GM23248 (cell line): ENCODE measurements around the gene MACROH2A2. TPM values are rescaled to one million over a fixed set of nuclear protein-coding genes. Genes with fewer than 3 reads are reported as not detected.
A peak's percentile ranks its signal among the peaks of the same experiment; 100 is the strongest.

ENCODE experiments used
- DNase-seq: peaks from one replicate; pipeline ENCODE4 v3.0.0-alpha.2; 2015
- H2AFZ ChIP-seq: fragments of 200-600 bp; sonication (generic); 2 replicates; pipeline ENCODE4 v1.6.1; 2016; ENCODE audit warnings: antibody characterized with exemption
- H3F3A ChIP-seq: fragments of 200-600 bp; sonication (generic); 2 replicates; pipeline ENCODE4 v1.6.1; 2016; ENCODE audit warnings: mild to moderate bottlenecking, antibody characterized with exemption, mixed run types; ENCODE audit not compliant: insufficient read depth
- H3K27ac ChIP-seq: fragments of 200-600 bp; sonication (generic); 2 replicates; pipeline ENCODE4 v1.5.1; 2016; ENCODE audit warnings: mild to moderate bottlenecking
- H3K27me3 ChIP-seq: fragments of 200-600 bp; sonication (generic); replicated peaks from 2 replicates; pipeline ENCODE4 v1.6.1; 2016; ENCODE audit warnings: mild to moderate bottlenecking; ENCODE audit not compliant: insufficient read depth
- H3K36me3 ChIP-seq: fragments of 200-600 bp; sonication (generic); 2 replicates; pipeline ENCODE4 v1.6.1; 2016; ENCODE audit warnings: low read depth, mild to moderate bottlenecking
- H3K4me1 ChIP-seq: fragments of 200-600 bp; sonication (generic); 2 replicates; pipeline ENCODE4 v1.6.1; 2016; ENCODE audit warnings: mild to moderate bottlenecking; ENCODE audit not compliant: insufficient read depth
- H3K4me2 ChIP-seq: fragments of 200-600 bp; sonication (generic); one replicate; pipeline ENCODE4 v1.6.1; 2016; ENCODE audit warnings: mild to moderate bottlenecking; ENCODE audit not compliant: unreplicated experiment
- H3K4me3 ChIP-seq: fragments of 200-600 bp; sonication (generic); 2 replicates; pipeline ENCODE4 v1.5.1; 2016; ENCODE audit warnings: mild to moderate bottlenecking
- H3K79me2 ChIP-seq: fragments of 200-600 bp; sonication (generic); 2 replicates; pipeline ENCODE4 v1.6.1; 2016; ENCODE audit warnings: mild to moderate bottlenecking; ENCODE audit not compliant: insufficient read depth
- H3K9ac ChIP-seq: fragments of 200-600 bp; sonication (generic); 2 replicates; pipeline ENCODE4 v1.6.1; 2016; ENCODE audit warnings: mild to moderate bottlenecking
- H3K9me2 ChIP-seq: fragments of 200-600 bp; sonication (generic); 2 replicates; pipeline ENCODE4 v1.6.1; 2016; ENCODE audit warnings: mixed run types, mild to moderate bottlenecking, moderate library complexity; ENCODE audit not compliant: insufficient read depth
- H3K9me3 ChIP-seq: fragments of 200-600 bp; sonication (generic); one replicate; pipeline ENCODE4 v1.6.1; 2017; ENCODE audit warnings: low read depth
- H4K20me1 ChIP-seq: fragments of 200-600 bp; sonication (generic); 2 replicates; pipeline ENCODE4 v1.6.0; 2016; ENCODE audit not compliant: insufficient read depth
- EZH2 ChIP-seq: fragments of 200-600 bp; sonication (generic); IDR thresholded peaks from 2 replicates; pipeline ENCODE4 v1.6.1; 2018; ENCODE audit warnings: antibody characterized with exemption, mild to moderate bottlenecking; ENCODE audit not compliant: insufficient read depth, poor library complexity, severe bottlenecking
- EZH2phosphoT487 ChIP-seq: fragments of 200-600 bp; sonication (generic); IDR thresholded peaks from 2 replicates; pipeline ENCODE4 v1.6.1; 2018; ENCODE audit warnings: antibody characterized with exemption, moderate library complexity, mild to moderate bottlenecking, low read depth; ENCODE audit not compliant: insufficient read depth
- WGBS, 2 experiments: methylation state at CpG; one replicate each; pipeline ENCODE4 v1.1.6; 2015 to 2017; ENCODE audit warnings: low lambda C conversion rate in 2 of 2, low coverage in 1 of 2; ENCODE audit errors: missing lambda C conversion rate in 2 of 2; 5-methylcytosine and 5-hydroxymethylcytosine counted together
- in situ Hi-C: fragments of 300-500 bp; cut with MboI; formaldehyde crosslinking; loops from 2 replicates; pipeline ENCODE4 v1.15.0; 2020
- polyA plus RNA-seq: library from polyadenylated mRNA; unstranded; fragments of >200 nt; fragmentation: Nextera tagmentation; extraction: Ambion mirVana; gene quantifications from 2 replicates; pipeline ENCODE4 v1.2.1, GENCODE V29; 2016
- total RNA-seq: library from RNA; depleted of rRNA; stranded (reverse); fragments of >200 nt; shearing (Covaris generic); gene quantifications from 2 replicates; pipeline ENCODE4 v1.2.3, GENCODE V29; 2014; rRNA removed

The MACROH2A2 gene
- total RNA-seq, result 9.2 and 14.7 TPM in 2 replicates
- polyA plus RNA-seq, result 11.4 and 11.7 TPM in 2 replicates

- Histone ChIP-seq H4K20me1 (no peaks in the 10 kb centered on the region), H3K27me3 (peaks cover 16% of the 10 kb centered on the region), H3K36me3 (no peaks in the 10 kb centered on the region), H3K4me3 (peak within 1 kb of the TSS; percentile 81), H3F3A (peaks cover 13% of the 10 kb centered on the region; the same call in 1 of the 2 replicates), H2AFZ (peak within 1 kb of the TSS; percentile 95), H3K9me2 (no peaks in the 10 kb centered on the region), H3K79me2 (no peaks in the 10 kb centered on the region), H3K9ac (peak within 1 kb of the TSS; percentile 67), H3K4me2 (peak within 1 kb of the TSS; percentile 89), H3K9me3 (no peaks in the 10 kb centered on the region), H3K27ac (no peak within 1 kb of the TSS), H3K4me1 (0 out of 2 replicates have a peak, but pooled peaks cover 6% of the 10 kb centered on the region)
- in situ Hi-C loops, result no loop called here
- TF ChIP-seq EZH2 (no peak), EZH2phosphoT487 (no peak)
- peak; percentile 74 for DNase-seq
- 2 to 3% methylated on average over 50 to 58 of the region's 58 CpGs for WGBS, 2 experiments
Measured at GRCh38 chr10:70052462-70053217, at the start of gene MACROH2A2. Gene MACROH2A2, plus strand, starts transcription at chr10:70052846. Its CDS starts 22,813 bp downstream, at chr10:70075659.

- Histone ChIP-seq H3K4me2 (no peak overlapping the region), H3K27me3 (peaks cover 56% of the 10 kb centered on the region), H3K79me2 (no peaks in the 10 kb centered on the region), H4K20me1 (no peaks in the 10 kb centered on the region), H3K27ac (no peak overlapping the region), H3K9me3 (no peaks in the 10 kb centered on the region), H3K4me1 (no peaks in the 10 kb centered on the region), H3K9ac (no peak overlapping the region), H3K36me3 (no peaks in the 10 kb centered on the region), H3K9me2 (no peaks in the 10 kb centered on the region), H3F3A (no peaks in the 10 kb centered on the region), H3K4me3 (no peak overlapping the region), H2AFZ (no peak overlapping the region)
- TF ChIP-seq EZH2phosphoT487 (no peak), EZH2 (no peak)
- 49 to 52% methylated on average over 9 of the region's 9 CpGs for WGBS, 2 experiments
- DNase-seq, result no peak
- in situ Hi-C loops, result no loop called here
Measured at GRCh38 chr10:70007116-70007820, 45.4 kb upstream of the MACROH2A2 start.

GRCh38 chr10:70031215-70031614 is 21.4 kb upstream of the MACROH2A2 start:
- no peaks in the 10 kb centered on the region for H3K36me3 ChIP-seq
- no peaks in the 10 kb centered on the region for H3K9me2 ChIP-seq
- no peak overlapping the region for H3K27ac ChIP-seq
- no peaks in the 10 kb centered on the region for H4K20me1 ChIP-seq
- no peak for TF ChIP-seq EZH2phosphoT487
- no peak for TF ChIP-seq EZH2
- no peak overlapping the region for H3K4me3 ChIP-seq
- H2AFZ ChIP-seq, result no peak overlapping the region
- no peak overlapping the region for H3K4me2 ChIP-seq
- H3K9me3 ChIP-seq, result no peaks in the 10 kb centered on the region
- no peaks in the 10 kb centered on the region for H3K79me2 ChIP-seq
- no peak overlapping the region for H3K9ac ChIP-seq
- no peaks in the 10 kb centered on the region for H3F3A ChIP-seq
- DNase-seq, result no peak
- H3K4me1 ChIP-seq, result no peaks in the 10 kb centered on the region
- in situ Hi-C loops, result no loop called here
- H3K27me3 ChIP-seq, result peaks cover 32% of the 10 kb centered on the region; the same call in 1 of the 2 replicates

- Histone ChIP-seq H3K4me2 (no peak overlapping the region), H3K4me3 (no peak overlapping the region), H3K9ac (no peak overlapping the region), H4K20me1 (no peaks in the 10 kb centered on the region), H3K36me3 (no peaks in the 10 kb centered on the region), H3K27ac (no peak overlapping the region), H3K27me3 (peaks cover 29% of the 10 kb centered on the region; the same call in 1 of the 2 replicates), H3K79me2 (no peaks in the 10 kb centered on the region), H3K9me2 (no peaks in the 10 kb centered on the region), H2AFZ (no peak overlapping the region), H3K4me1 (no peaks in the 10 kb centered on the region), H3F3A (no peaks in the 10 kb centered on the region), H3K9me3 (no peaks in the 10 kb centered on the region)
- 57 to 59% methylated on average over 5 of the region's 5 CpGs for WGBS, 2 experiments
- TF ChIP-seq EZH2, result no peak
- TF ChIP-seq EZH2phosphoT487, result no peak
- no peak for DNase-seq
- in situ Hi-C loops, result no loop called here
Measured at GRCh38 chr10:70032667-70033289, 19.9 kb upstream of the MACROH2A2 start.
